Measurements from ENCODE around the gene ABCD2. TPM values are rescaled to one million over a fixed set of nuclear protein-coding genes. Genes with fewer than 3 reads are reported as not detected.
"Not testable (repeated sequence)": the region's sequence is repeated elsewhere in the genome, so short reads cannot be mapped to it uniquely, and the experiment has no call there.

ABCD2 gene
- total RNA-seq, 1 donor from 2014 or later: 9.4 TPM

DNA sequence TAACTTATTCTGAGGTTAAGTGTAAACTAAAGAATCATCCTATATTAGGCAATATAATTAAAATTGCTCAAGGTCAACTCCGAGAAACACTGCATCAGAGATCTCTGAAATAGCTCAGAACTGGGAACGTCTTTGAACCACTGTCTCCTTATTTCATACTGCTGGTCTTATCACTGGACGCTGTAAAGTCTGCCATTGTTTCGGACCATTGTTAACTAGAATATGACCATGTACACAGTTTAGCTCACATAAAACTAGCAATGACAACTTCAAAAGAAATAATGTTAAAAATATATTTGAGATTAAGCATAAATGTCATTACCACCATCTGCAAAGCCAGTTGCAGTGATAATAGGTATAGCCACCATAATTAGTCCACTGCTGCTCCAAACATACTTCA lies 2.9 kb downstream of the ABCD2 start:
- ATAC-seq (no peak), DNase-seq (ENCODE audit: missing footprints) (no peak)
- intact Hi-C loops (cut with DNase I): no loop called here

DNA sequence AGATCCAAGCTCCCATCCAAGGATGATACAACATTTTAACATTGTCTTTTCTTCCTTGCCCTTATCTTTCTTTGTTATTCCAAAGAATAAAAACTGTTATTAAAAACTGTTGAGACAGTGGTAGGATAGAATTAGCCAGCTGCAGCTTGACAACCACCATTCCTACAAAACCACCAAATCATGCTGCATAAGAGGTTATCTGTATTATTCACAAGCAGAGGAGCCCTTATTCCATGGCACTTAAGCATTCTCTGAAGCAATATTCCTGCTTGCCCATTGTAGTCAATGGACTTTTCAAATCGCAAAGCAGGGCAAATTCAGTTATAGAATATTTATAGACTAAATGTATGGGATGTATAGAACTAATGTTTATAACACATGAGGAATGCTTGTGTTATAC lies 3.4 kb downstream of the ABCD2 start:
- no peak for ATAC-seq
- DNase-seq (ENCODE audit: missing footprints): no peak

DNA sequence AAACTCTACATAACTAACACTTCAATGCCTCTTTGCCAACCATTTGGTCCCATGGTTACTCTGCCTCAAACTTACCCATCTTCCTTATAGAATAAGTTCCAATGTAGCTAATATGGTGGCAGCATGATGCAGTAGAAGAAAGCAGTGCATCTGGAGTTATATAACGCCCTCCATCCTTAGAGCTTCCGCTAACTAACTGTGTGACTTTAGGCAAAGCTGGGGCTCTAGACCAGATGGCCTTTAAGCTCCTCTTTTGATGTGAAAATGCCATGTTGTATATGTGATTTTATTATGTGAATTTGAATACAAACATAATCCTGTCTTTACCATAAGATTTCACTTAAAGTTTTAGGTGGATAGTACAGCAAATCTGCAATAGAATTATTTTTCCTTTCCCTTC lies 6.1 kb downstream of the ABCD2 start:
- intact Hi-C loops (cut with DNase I): loop anchor here (2.0 kb wide), 1 partner anchor 171 kb away; the partner anchor contains the start of gene KIF21A
- no peak for DNase-seq (ENCODE audit: missing footprints)
- ATAC-seq: no peak

More for the DNA sequence above, 3.4 kb downstream of the ABCD2 start:
- intact Hi-C loops (cut with DNase I): no loop called here

DNA sequence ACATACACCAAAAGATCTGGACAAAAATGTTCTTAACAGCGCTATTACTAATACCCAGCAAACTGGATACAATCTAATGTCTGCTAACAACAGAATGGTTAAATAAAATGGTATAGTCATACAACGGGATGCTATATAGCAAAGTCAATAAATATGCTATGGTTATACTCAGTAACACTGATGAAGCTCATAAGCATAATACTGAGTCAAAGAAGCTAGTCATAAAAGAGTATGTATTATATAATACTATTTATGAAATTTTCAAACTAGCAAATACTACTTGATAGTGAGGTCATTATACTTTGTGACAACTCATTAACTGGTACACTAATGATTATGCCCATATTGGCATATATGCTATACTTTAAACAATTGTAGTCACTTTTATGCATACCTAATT lies 7.4 kb downstream of the ABCD2 start:
- ATAC-seq (no peak), DNase-seq (ENCODE audit: missing footprints) (no peak)
- intact Hi-C loops (cut with DNase I): loop anchor here (2.0 kb wide), 1 partner anchor 169 kb away; the partner anchor contains the start of gene KIF21A

DNA sequence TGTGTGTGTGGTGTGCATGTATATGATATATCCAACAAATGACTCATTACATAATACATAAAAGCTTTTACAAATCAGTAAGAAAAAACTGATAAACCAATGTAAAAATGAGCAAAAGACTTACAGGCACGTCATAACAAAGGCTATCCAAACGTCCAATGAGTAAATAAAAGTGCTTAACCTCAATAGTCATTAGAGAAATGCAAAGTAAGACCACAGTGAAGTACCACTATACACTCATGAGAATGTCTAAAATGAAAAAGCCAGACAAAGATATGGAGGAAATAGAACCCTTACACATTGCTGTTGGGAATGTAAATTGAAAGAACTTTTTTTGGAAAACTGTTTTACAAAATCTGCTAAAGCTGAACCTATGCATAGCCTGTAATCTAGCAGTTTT lies 7.8 kb downstream of the ABCD2 start:
- intact Hi-C loops (cut with DNase I): loop anchor here (2.0 kb wide), 1 partner anchor 169 kb away; the partner anchor contains the start of gene KIF21A
- ATAC-seq (no peak), DNase-seq (ENCODE audit: missing footprints) (no peak)

DNA sequence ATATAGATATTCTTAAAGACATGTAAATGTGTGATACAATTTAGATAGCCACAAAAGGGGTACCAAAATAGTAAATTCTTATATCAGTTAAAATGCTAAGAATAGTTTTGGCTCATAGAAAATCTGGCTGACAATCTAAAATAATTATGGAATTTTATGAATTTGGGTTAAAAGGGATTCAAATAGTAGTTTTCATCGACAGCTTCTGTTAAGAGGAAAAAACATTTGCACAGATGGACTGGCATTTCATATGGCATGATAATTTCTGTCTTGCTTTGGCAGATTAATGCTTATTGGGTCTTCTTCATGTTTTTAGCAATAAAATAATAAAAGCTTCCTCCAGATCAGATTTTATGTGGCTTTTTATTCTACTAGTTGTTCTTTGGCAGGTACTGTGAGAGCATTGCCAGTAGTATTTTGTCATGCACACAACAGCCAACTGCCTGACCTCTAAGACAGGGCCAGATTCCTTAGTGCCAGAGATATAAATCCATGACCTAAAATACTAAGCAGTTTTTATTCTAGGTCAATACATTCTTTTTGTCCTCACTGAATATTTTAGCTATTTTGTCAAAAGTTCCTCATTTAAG lies 9.1 kb downstream of the ABCD2 start:
- ATAC-seq: no peak
- intact Hi-C loops (cut with DNase I): no loop called here

DNA sequence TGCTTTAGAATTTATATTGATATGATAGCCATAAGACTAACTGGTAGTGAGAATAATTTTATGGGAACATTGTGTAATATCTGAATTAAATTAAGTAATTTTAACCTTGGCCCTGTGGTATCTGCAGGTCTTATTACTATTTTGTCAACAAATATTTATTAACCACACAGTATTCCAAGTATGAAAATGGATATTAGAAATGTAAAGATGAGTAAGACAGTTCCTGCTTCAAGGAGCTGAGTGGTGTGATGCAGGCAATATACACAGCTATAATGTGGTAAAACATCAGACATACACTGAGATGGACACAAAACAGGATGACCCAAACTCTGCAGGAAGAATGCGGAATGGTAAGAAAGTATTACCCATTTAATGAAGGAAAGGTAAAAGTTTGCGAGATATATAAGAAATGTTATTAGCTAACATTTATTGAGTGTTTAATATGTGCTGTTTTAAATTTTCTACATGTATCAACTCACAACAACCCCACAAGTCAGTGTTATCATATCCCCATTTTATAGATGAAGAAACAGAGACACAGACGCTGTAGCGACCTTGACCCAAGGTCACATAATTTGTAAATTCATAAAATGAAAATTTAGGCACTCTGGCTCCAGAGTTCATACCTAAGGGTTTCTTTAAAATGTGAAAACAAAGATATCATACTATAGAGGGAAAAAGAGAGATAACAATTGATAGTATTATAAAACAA lies 12.7 kb downstream of the ABCD2 start:
- intact Hi-C loops (cut with DNase I): no loop called here
- no peak for DNase-seq (ENCODE audit: missing footprints)
- no peak for ATAC-seq

More for the DNA sequence above, 9.1 kb downstream of the ABCD2 start:
- no peak for DNase-seq (ENCODE audit: missing footprints)

DNA sequence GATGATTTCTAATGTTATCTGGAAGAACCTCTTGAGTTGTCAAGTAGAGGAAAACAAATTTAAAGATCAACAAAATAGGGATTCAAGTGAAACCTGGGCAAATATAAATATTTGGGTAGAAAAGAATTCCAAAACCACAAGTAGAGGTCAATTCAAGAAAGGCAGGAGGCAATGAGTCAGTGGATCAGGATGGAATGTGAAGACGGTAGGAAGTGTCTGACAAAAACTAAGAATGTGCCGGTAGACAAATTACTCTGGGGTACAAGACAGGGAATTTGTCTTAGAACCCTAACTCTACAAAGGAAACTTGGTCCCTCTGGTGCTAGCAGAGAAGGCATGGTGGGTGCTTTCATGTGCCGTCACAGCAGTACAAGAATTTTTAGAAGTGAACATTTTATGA lies 13.6 kb downstream of the ABCD2 start:
- intact Hi-C loops (cut with DNase I): no loop called here
- ATAC-seq: no peak
- no peak for DNase-seq (ENCODE audit: missing footprints)

DNA sequence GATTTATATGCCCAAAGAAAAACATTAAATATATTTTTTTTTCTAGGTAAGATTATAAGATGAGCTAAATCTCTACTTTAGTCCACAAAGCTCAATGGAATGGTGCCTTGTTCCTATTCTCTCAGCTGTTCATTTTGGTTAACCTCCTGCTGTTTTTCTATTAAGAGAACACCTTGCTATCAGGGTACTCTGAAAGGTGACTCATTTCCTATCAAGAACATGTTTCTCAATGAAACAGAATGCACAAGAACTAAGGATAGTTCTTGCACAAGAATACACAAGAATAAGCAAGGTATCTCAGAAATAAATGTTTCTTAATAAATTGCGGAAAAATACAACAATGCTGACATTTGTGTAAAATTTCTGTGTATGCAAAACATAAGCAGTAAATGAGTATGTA lies 14.1 kb downstream of the ABCD2 start:
- intact Hi-C loops (cut with DNase I): no loop called here

DNA sequence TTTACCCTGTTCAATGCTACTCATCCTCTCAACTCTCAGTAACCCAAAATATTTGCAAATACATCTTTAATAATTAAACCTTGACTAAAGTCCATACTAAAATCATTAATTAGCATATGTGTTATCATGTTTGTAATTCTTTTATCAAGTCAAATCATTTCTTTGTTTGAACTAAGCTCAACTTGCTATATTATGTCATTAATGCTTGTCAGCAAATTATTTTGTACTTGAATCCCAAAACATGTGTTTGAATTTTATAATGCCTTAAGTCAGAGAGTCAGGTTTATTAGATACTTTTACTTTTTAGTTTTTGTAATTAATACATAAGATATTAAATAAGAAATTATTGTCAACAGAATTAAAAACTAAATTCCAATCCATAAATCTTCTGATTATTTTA lies 16.5 kb downstream of the ABCD2 start:
- intact Hi-C loops (cut with DNase I): no loop called here
- ATAC-seq (no peak), DNase-seq (ENCODE audit: missing footprints) (no peak)

More for the DNA sequence above, 14.1 kb downstream of the ABCD2 start:
- ATAC-seq (no peak), DNase-seq (ENCODE audit: missing footprints) (no peak)

DNA sequence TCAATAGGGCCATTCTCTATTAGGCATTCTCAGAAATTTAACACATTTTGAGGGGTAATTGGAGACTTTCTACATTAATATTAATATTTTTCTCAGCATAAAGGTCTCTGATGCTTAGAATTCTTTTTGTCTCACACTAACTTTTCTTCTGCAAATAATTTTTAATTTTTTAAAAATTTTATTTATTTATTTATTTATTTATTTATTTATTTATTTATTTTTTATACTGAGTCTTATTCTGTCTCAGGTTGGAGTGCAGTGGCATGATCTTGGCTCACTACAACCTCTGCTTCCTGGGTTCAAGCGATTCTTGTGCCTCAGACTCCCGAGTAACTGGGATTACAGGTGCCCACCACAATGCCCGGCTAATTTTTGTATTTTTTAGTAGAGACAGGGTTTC lies 17.7 kb downstream of the ABCD2 start:
- intact Hi-C loops (cut with DNase I); ATAC-seq: not testable (repeated sequence)

DNA sequence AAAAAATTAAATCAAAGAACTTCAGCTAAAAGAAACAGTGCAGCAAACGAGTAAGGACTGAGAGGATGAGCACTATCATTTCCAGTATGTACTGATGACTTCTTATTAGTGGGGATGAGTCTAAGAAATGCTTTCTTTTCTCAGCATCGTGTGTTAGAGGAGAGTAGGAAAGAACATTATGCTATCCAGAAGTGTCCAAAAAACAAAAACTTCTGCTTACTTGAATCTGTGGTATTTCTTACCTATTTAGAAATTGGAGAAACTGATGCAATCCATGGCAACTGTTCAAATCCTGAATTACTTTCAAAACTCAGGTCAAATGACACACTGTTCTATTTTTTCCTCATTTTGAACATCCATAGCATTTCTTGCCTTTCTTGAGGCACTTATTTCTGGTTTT lies 23.7 kb downstream of the ABCD2 start:
- no peak for DNase-seq (ENCODE audit: missing footprints)
- ATAC-seq: no peak
- intact Hi-C loops (cut with DNase I): no loop called here

More for the DNA sequence above, 17.7 kb downstream of the ABCD2 start:
- not testable (repeated sequence) for DNase-seq (ENCODE audit: missing footprints)

DNA sequence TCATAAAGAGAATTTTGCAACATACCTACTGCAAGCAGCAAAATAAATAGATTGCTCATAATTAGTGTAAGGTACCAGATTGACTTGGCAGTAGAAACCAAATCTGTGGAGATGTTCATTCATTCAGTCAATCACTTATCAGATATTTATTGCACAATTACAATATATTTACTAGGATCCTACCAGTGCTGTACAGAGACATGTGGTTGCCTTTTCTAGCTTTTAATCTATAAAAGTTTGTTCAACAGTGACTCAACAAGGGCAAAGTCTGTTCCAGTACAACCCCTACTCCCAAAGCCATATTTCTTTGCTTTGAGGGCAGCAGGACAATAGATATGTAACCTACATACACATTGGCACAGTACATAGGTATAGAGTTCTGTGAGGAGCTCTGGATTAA lies 27.3 kb downstream of the ABCD2 start:
- no peak for ATAC-seq
- intact Hi-C loops (cut with DNase I): no loop called here

DNA sequence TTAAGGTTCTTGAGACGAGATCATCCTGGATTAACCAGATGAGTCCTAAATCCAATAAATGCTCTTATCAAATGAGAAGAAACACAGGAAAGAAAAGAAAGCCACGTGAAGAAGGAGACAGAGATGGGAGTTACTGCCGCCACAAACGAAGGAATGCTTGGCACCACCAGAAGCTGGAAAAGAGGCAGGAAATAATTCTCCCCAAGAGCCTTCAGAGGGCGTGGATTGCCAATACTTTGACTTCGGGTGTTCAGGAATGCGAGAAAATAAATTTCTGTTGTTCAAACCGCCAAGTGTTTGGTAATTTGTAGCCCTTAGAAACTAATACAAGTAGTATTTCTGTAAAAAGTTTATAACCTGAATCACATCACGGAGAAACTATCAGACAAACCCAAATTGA lies 31.3 kb downstream of the ABCD2 start:
- intact Hi-C loops (cut with DNase I): no loop called here
- DNase-seq (ENCODE audit: missing footprints): no peak

More for the DNA sequence above, 27.3 kb downstream of the ABCD2 start:
- no peak for DNase-seq (ENCODE audit: missing footprints)

DNA sequence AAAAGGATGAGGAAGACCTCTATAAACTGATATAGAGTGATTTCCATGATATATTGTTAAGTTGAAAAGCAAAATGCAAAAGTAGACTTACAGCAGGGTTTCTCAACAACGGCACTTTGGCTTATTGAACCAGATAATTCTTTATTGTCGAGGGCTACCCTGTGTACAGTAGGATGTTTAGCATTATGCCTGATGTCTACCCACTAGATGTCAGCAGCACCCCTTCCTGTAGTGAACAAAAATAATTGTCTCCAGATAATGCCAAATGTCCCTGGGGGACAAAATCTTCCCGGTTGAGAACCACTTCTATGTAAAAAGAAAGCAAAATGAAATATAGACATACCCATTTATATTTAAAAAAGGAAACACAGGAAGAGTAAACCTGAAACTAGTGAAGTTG lies 32.4 kb downstream of the ABCD2 start:
- no peak for ATAC-seq
- intact Hi-C loops (cut with DNase I): loop anchor here (2.0 kb wide), 1 partner anchor 106 kb away; no protein-coding TSS in a partner anchor
- no peak for DNase-seq (ENCODE audit: missing footprints)

More for the DNA sequence above, 31.3 kb downstream of the ABCD2 start:
- no peak for ATAC-seq

DNA sequence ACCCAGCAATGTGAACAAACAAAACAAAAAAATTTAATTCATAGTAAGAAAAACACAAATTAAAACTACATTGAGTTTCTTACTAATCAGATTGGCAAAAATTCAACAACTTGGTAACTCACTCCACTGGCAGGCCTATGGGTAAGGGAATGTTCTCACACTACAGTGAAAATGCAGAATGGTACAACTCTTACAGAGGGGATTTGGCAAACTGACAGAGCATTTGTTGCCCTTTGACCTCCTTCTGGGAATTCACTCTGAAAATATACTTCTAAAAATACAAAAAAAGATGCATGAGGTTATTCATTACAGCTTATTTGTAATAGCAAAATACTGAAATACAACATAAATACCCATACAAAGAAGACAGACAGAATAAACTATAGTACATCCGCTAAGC lies 32.8 kb downstream of the ABCD2 start:
- ATAC-seq (no peak), DNase-seq (ENCODE audit: missing footprints) (no peak)
- intact Hi-C loops (cut with DNase I): loop anchor here (2.0 kb wide), 1 partner anchor 106 kb away; no protein-coding TSS in a partner anchor

DNA sequence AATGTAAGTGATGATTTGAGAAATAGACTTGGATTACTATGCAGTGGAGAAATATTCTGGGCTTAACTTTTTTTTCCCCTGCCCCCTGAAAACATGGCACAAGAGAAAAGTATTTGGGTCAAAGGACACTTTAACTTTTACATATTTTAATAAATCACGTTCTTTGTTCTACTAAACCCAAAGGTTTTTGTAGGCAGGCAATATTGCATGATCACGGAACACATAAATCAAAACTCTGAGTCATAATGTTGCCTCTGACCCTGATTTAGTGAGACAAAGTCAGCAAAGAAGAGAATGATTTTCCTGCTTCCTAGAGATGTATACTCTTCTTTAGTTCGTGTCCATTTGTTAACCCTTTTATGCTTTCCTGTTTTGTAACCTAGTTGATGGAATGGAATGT lies 38.0 kb downstream of the ABCD2 start:
- intact Hi-C loops (cut with DNase I): no loop called here
- ATAC-seq: no peak
- DNase-seq (ENCODE audit: missing footprints): no peak

DNA sequence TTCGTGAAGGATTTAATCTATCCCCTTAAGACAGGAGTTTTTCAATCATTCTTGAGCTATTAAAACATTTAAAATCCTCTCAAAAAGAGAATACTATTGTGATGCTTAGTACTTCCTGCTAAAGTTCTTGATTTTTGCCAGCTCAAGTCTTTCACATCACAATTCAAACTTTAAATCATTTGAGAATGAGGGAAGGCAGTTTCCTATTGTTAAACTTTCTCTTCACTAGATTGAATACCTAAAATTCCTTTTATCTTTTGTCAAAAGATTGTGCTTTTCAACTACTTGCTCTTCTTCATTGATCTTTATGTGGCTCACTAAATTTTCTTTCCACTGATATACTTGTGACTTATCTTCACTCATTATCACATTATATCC lies 44.1 kb downstream of the ABCD2 start:
- no peak for DNase-seq (ENCODE audit: missing footprints)
- ATAC-seq: no peak
- intact Hi-C loops (cut with DNase I): no loop called here

DNA sequence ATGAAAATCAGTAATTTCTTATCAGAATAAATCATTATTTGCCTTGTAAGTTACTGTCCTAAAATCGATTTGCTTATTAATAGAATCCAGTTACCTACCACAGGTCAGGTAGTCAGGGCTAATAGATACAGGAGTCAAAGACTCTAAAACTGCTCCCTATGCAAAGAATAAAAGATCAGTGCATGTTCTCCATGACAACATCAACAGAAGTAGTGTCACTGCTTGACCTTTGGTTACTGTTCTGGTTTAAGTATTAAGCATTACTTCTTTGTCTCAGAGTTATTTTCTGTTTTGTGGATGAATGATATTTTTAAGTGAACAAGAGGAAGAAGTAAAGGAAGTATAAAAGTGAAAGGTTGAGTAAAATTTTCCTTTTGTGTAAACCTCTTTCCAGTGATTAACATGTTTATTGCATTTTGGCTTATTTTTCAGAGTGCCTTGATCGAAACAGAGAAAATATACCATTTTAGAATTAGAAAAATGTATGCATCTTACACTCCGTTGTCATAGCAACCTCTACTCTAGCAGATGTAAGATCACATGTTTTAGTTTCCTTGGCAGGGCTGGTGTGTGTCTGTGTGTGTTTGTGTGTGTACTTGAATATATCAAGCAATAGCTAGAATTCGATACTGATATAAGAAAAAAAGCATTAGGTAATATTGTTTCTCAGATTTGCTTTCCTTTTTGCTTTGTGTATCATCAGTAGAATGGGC lies 44.7 kb downstream of the ABCD2 start:
- no peak for DNase-seq (ENCODE audit: missing footprints)
- ATAC-seq: no peak
- intact Hi-C loops (cut with DNase I): no loop called here

DNA sequence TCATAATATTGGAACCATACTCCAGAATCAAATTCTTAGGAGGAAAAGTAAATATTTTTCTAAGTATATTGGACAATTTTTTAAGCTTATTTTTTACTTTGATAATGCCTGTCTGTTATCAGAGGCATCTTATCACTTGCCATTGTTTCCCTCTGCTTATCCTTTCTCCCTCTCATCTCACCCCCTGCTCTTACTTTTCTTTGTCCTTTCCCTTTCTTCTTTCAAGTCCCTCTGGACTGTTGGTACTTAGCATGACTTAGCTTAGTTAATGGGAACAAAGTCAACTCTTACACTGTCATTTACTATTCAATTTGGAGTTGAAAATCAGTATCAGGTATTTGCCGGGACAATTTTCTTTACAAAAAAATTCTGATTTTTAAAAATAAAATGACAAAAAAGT lies 45.2 kb downstream of the ABCD2 start:
- DNase-seq (ENCODE audit: missing footprints) (no peak), ATAC-seq (no peak)
- intact Hi-C loops (cut with DNase I): no loop called here
